ENCODE data around the gene RNF144A.

Gene RNF144A

GRCh38 chr2:6972067-6972710, 55.0 kb downstream of the RNF144A start:
- TF ChIP-seq TAF1 (IDR thresholded peaks at IDR 0.05; ENCODE audit: borderline replicate concordance, insufficient read depth, low read length) = no peak
- no peak for TF ChIP-seq SIN3A (IDR thresholded peaks at IDR 0.05; ENCODE audit: borderline replicate concordance, insufficient read depth, low read length)
- TF ChIP-seq POLR2AphosphoS5 (IDR thresholded peaks at IDR 0.05; ENCODE audit: low read depth, low read length) = no peak
- no peak for TF ChIP-seq FOXP2 (optimal IDR thresholded peaks at IDR 0.05; ENCODE audit: borderline replicate concordance, extremely low read depth, extremely low read length, insufficient read depth)
- TF ChIP-seq, protein P1, sequence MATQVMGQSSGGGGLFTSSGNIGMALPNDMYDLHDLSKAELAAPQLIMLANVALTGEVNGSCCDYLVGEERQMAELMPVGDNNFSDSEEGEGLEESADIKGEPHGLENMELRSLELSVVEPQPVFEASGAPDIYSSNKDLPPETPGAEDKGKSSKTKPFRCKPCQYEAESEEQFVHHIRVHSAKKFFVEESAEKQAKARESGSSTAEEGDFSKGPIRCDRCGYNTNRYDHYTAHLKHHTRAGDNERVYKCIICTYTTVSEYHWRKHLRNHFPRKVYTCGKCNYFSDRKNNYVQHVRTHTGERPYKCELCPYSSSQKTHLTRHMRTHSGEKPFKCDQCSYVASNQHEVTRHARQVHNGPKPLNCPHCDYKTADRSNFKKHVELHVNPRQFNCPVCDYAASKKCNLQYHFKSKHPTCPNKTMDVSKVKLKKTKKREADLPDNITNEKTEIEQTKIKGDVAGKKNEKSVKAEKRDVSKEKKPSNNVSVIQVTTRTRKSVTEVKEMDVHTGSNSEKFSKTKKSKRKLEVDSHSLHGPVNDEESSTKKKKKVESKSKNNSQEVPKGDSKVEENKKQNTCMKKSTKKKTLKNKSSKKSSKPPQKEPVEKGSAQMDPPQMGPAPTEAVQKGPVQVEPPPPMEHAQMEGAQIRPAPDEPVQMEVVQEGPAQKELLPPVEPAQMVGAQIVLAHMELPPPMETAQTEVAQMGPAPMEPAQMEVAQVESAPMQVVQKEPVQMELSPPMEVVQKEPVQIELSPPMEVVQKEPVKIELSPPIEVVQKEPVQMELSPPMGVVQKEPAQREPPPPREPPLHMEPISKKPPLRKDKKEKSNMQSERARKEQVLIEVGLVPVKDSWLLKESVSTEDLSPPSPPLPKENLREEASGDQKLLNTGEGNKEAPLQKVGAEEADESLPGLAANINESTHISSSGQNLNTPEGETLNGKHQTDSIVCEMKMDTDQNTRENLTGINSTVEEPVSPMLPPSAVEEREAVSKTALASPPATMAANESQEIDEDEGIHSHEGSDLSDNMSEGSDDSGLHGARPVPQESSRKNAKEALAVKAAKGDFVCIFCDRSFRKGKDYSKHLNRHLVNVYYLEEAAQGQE (IDR thresholded peaks at IDR 0.05; ENCODE audit: insufficient read depth in 1 of 2, low read depth in 2 of 2, low read length in 2 of 2) = no peak

GRCh38 chr2:6973895-6974545, 56.8 kb downstream of the RNF144A start:
- TF ChIP-seq TAF1 (IDR thresholded peaks at IDR 0.05; ENCODE audit: borderline replicate concordance, insufficient read depth, low read length) (no peak), SIN3A (IDR thresholded peaks at IDR 0.05; ENCODE audit: borderline replicate concordance, insufficient read depth, low read length) (no peak), POLR2AphosphoS5 (IDR thresholded peaks at IDR 0.05; ENCODE audit: low read depth, low read length) (no peak), FOXP2 (optimal IDR thresholded peaks at IDR 0.05; ENCODE audit: borderline replicate concordance, extremely low read depth, extremely low read length, insufficient read depth) (no peak)
- TF ChIP-seq, protein P1 (IDR thresholded peaks at IDR 0.05; ENCODE audit: insufficient read depth in 1 of 2, low read depth in 2 of 2, low read length in 2 of 2) = no peak

- TF ChIP-seq SIN3A (IDR thresholded peaks at IDR 0.05; ENCODE audit: borderline replicate concordance, insufficient read depth, low read length) = no peak
- TF ChIP-seq POLR2AphosphoS5 (IDR thresholded peaks at IDR 0.05; ENCODE audit: low read depth, low read length) = no peak
These were observed 58.8 kb downstream of the RNF144A start for GRCh38 chr2:6975988-6976387.

GRCh38 chr2:6977113-6977741, 60.0 kb downstream of the RNF144A start:
- no peak for TF ChIP-seq SIN3A (IDR thresholded peaks at IDR 0.05; ENCODE audit: borderline replicate concordance, insufficient read depth, low read length)
- no peak for TF ChIP-seq FOXP2 (optimal IDR thresholded peaks at IDR 0.05; ENCODE audit: borderline replicate concordance, extremely low read depth, extremely low read length, insufficient read depth)

DNA sequence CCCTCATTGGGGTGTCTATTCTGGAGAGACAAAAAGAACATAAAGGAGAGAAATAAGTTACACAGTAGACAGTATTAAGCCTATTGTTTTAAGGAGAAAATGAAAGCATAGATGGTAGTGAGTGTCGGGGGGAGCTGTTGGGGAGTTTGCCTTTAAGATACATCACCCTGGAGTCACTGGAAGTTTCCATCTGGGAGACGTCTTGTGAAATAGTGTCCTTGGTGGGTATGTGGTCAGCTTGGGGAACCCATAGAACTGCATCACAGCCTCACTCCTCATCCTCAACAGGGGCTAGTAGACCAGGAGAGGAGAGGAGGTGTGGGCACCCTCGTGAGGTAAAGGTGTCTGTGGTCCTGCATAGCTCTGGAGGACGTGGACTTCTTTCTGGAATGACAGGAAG, 60.6 kb downstream of the RNF144A start:
- TF ChIP-seq TAF1 (IDR thresholded peaks at IDR 0.05; ENCODE audit: borderline replicate concordance, insufficient read depth, low read length) = no peak
- TF ChIP-seq, protein P1 (IDR thresholded peaks at IDR 0.05; ENCODE audit: insufficient read depth in 1 of 2, low read depth in 2 of 2, low read length in 2 of 2) = no peak
- TF ChIP-seq SIN3A (IDR thresholded peaks at IDR 0.05; ENCODE audit: borderline replicate concordance, insufficient read depth, low read length) = no peak
- TF ChIP-seq FOXP2 (optimal IDR thresholded peaks at IDR 0.05; ENCODE audit: borderline replicate concordance, extremely low read depth, extremely low read length, insufficient read depth) = no peak
- TF ChIP-seq POLR2AphosphoS5 (IDR thresholded peaks at IDR 0.05; ENCODE audit: low read depth, low read length) = no peak

DNA sequence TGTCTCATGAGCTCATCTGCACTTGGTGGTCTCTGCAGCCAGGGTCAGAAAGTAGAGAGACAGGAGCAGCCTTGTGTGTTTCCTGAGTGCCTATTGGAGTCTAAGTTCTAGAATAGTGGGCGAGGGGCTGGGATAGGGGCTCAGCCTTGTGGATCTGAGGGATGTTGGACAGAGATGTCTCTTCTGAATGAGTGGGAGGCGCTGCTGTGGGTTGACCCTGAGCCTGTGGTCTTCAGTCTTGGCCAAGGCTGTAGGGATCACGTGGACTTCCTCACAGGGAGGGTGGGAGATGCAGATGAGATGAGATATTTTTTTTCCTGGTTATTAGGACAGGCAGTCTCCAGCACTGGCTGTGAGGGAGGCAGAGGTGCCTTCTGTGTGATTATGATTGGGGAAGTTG, 61.8 kb downstream of the RNF144A start:
- no peak for TF ChIP-seq SIN3A (IDR thresholded peaks at IDR 0.05; ENCODE audit: borderline replicate concordance, insufficient read depth, low read length)
